ENCODE data around the gene ELL.

The ELL gene

GRCh38 chr19:18487576-18488402 is 34.1 kb downstream of the ELL start:
- no peak for DNase-seq

- no peak for DNase-seq
These were observed 35.1 kb downstream of the ELL start for GRCh38 chr19:18486746-18487145.

- no peak for DNase-seq
These were observed 36.9 kb downstream of the ELL start for GRCh38 chr19:18484992-18485391.

- DNase-seq = no peak
These were observed 38.6 kb downstream of the ELL start for GRCh38 chr19:18483119-18483890.

GRCh38 chr19:18481505-18482222 is 40.2 kb downstream of the ELL start:
- peak; percentile 48 to 61 for DNase-seq

- no peak for DNase-seq
These were observed 41.7 kb downstream of the ELL start for GRCh38 chr19:18480006-18480691.

- peak; percentile 84 for DNase-seq
These were observed 43.1 kb downstream of the ELL start for GRCh38 chr19:18478545-18479311.

- DNase-seq = no peak
These were observed 43.9 kb downstream of the ELL start for GRCh38 chr19:18477974-18478373.

GRCh38 chr19:18477042-18477779 is 44.7 kb downstream of the ELL start:
- no peak for DNase-seq

- DNase-seq = no peak
These were observed 45.3 kb downstream of the ELL start for GRCh38 chr19:18476507-18477041.

- no peak for DNase-seq
These were observed 46.0 kb downstream of the ELL start for GRCh38 chr19:18475762-18476331.

- no peak for DNase-seq
These were observed 46.8 kb downstream of the ELL start for GRCh38 chr19:18475004-18475453.

GRCh38 chr19:18474366-18474887 is 47.4 kb downstream of the ELL start:
- no peak for DNase-seq

- DNase-seq = no peak
These were observed 48.2 kb downstream of the ELL start for GRCh38 chr19:18473706-18474087.

- DNase-seq = no peak
These were observed 48.7 kb downstream of the ELL start for GRCh38 chr19:18473003-18473705.

GRCh38 chr19:18470787-18471186 is 51.1 kb downstream of the ELL start:
- DNase-seq = no peak

- DNase-seq = peak; percentile 79 to 81
These were observed 52.6 kb downstream of the ELL start for GRCh38 chr19:18469069-18469846.

GRCh38 chr19:18468517-18468916 is 53.4 kb downstream of the ELL start:
- DNase-seq = no peak

GRCh38 chr19:18467978-18468377 is 53.9 kb downstream of the ELL start:
- no peak for DNase-seq
